PC-3 (cell line): ENCODE measurements around the gene AVP. TPM values are rescaled to one million over a fixed set of nuclear protein-coding genes. Genes with fewer than 3 reads are reported as not detected.

Experiments
- ATAC-seq: fragments of 200-7000 bp; cut with Tn5 transposase; 2 replicates; pipeline ENCODE4 v1.9.1; 2020; ENCODE audit warnings: mild to moderate bottlenecking, moderate library complexity
- BruUV-seq: library from RNA; stranded (reverse); fragments of 400-500 nt; replicated peaks from 2 replicates; lab custom pipeline; 2021; lab: Mats Ljungman, UMichigan
- CTCF ChIA-PET: fragments of 300-600 bp; sonication (Branson Sonifier 250); formaldehyde crosslinking; loops from one replicate; lab custom pipeline; 2022; ENCODE audit warnings: antibody characterized with exemption; lab: Charles Lee
- POLR2A ChIA-PET: fragments of 300-600 bp; sonication (Branson Sonifier 250); formaldehyde crosslinking; loops from one replicate; lab custom pipeline; 2022; ENCODE audit warnings: antibody characterized with exemption; ENCODE audit not compliant: unreplicated experiment; lab: Charles Lee
- DNase-seq: peaks from one replicate; pipeline ENCODE4 v3.0.0-alpha.2; 2015
- H2AFZ ChIP-seq: fragments of 300-600 bp; sonication (generic); 2 replicates; pipeline ENCODE4 v1.6.0; 2016; ENCODE audit warnings: antibody characterized with exemption, low read length
- H3F3A ChIP-seq: fragments of 300-600 bp; sonication (generic); one replicate; pipeline ENCODE4 v1.6.0; 2017; ENCODE audit warnings: antibody characterized with exemption, low read length, control low read depth, mild to moderate bottlenecking; ENCODE audit not compliant: unreplicated experiment
- H3K27ac ChIP-seq: fragments of 300-600 bp; sonication (generic); 2 replicates; pipeline ENCODE4 v1.5.1; 2016; ENCODE audit warnings: mild to moderate bottlenecking, low read length
- H3K27me3 ChIP-seq: fragments of 300-600 bp; sonication (generic); 2 replicates; pipeline ENCODE4 v1.6.1; 2016; ENCODE audit warnings: low read length, mixed read lengths
- H3K36me3 ChIP-seq: fragments of 300-600 bp; sonication (generic); 2 replicates; pipeline ENCODE4 v1.6.1; 2016; ENCODE audit warnings: low read depth, mixed run types, low read length, mixed read lengths
- H3K4me1 ChIP-seq: fragments of 300-600 bp; sonication (generic); 2 replicates; pipeline ENCODE4 v1.5.1; 2016; ENCODE audit warnings: low read length; ENCODE audit not compliant: insufficient read depth
- H3K4me2 ChIP-seq: fragments of 300-600 bp; sonication (generic); 2 replicates; pipeline ENCODE4 v1.6.0; 2016; ENCODE audit warnings: low read length
- H3K4me3 ChIP-seq: fragments of 300-600 bp; sonication (generic); 2 replicates; pipeline ENCODE4 v1.5.1; 2016; ENCODE audit warnings: mild to moderate bottlenecking, low read length, mixed read lengths
- H3K79me2 ChIP-seq: fragments of 300-600 bp; sonication (generic); 2 replicates; pipeline ENCODE4 v1.6.1; 2017; ENCODE audit warnings: low read length, mixed read lengths
- H3K9ac ChIP-seq: fragments of 300-600 bp; sonication (generic); 2 replicates; pipeline ENCODE4 v1.6.0; 2016; ENCODE audit warnings: mild to moderate bottlenecking, low read length
- H3K9me2 ChIP-seq: fragments of 300-600 bp; sonication (generic); replicated peaks from 2 replicates; pipeline ENCODE4 v1.6.1; 2016; ENCODE audit warnings: mixed run types, low read length, mixed read lengths
- H3K9me3 ChIP-seq: fragments of 300-600 bp; sonication (generic); 2 replicates; pipeline ENCODE4 v1.6.1; 2016; ENCODE audit warnings: low read length, mixed read lengths
- H4K20me1 ChIP-seq: fragments of 300-600 bp; sonication (generic); 2 replicates; pipeline ENCODE4 v1.6.1; 2016; ENCODE audit warnings: low read length, mixed read lengths
- EZH2 ChIP-seq: fragments of 300-600 bp; sonication (generic); IDR thresholded peaks from one replicate; pipeline ENCODE4 v1.6.1; 2017; ENCODE audit warnings: antibody characterized with exemption, mild to moderate bottlenecking, low read length; ENCODE audit not compliant: unreplicated experiment
- EZH2phosphoT487 ChIP-seq: fragments of 300-600 bp; sonication (generic); IDR thresholded peaks from 2 replicates; pipeline ENCODE4 v1.6.1; 2018; ENCODE audit warnings: mild to moderate bottlenecking, antibody characterized with exemption, low read length, borderline replicate concordance
- intact Hi-C: fragments of 100-400 bp; cut with micrococcal nuclease; formaldehyde crosslinking; loops from 2 replicates; pipeline ENCODE4 v1.9.0; 2023
- total RNA-seq: library from RNA; depleted of rRNA; stranded (reverse); fragments of >200 nt; gene quantifications from 2 replicates; pipeline ENCODE4 v1.2.3, GENCODE V29; 2014
- TF ChIP-seq, protein P1 (sequence below): fragments of 300-600 bp; sonication (generic); conservative IDR thresholded peaks from 2 replicates; pipeline ENCODE4 v1.5.1; 2017; ENCODE audit warnings: antibody characterized with exemption, low read depth, mild to moderate bottlenecking, low read length

The AVP gene
- total RNA-seq, 1 experiment from 2014 or later, result not detected

- H3K79me2 ChIP-seq, result no peaks in the 10 kb centered on the region
- peaks cover 13% of the 10 kb centered on the region for H3K4me1 ChIP-seq
- TF ChIP-seq, protein P1, sequence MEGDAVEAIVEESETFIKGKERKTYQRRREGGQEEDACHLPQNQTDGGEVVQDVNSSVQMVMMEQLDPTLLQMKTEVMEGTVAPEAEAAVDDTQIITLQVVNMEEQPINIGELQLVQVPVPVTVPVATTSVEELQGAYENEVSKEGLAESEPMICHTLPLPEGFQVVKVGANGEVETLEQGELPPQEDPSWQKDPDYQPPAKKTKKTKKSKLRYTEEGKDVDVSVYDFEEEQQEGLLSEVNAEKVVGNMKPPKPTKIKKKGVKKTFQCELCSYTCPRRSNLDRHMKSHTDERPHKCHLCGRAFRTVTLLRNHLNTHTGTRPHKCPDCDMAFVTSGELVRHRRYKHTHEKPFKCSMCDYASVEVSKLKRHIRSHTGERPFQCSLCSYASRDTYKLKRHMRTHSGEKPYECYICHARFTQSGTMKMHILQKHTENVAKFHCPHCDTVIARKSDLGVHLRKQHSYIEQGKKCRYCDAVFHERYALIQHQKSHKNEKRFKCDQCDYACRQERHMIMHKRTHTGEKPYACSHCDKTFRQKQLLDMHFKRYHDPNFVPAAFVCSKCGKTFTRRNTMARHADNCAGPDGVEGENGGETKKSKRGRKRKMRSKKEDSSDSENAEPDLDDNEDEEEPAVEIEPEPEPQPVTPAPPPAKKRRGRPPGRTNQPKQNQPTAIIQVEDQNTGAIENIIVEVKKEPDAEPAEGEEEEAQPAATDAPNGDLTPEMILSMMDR, result no peak
- TF ChIP-seq EZH2phosphoT487, result no peak
- TF ChIP-seq EZH2, result no peak
- no peak overlapping the region for H3K9ac ChIP-seq
- intact Hi-C loops, result no loop called here
- no peak for ATAC-seq
- POLR2A ChIA-PET, result no interaction called here
- H3K9me2 ChIP-seq, result no peaks in the 10 kb centered on the region
- H3K36me3 ChIP-seq, result peaks cover 12% of the 10 kb centered on the region; the same call in 1 of the 2 replicates
- no peak overlapping the region for H3K4me3 ChIP-seq
- H2AFZ ChIP-seq, result no peak overlapping the region
- CTCF ChIA-PET, result no interaction called here
- no peak overlapping the region for H3K4me2 ChIP-seq
- H3K27ac ChIP-seq, result no peak overlapping the region
- H4K20me1 ChIP-seq, result no peaks in the 10 kb centered on the region
- no peaks in the 10 kb centered on the region for H3K27me3 ChIP-seq
- no peak for DNase-seq
- no peaks in the 10 kb centered on the region for H3K9me3 ChIP-seq
- no peaks in the 10 kb centered on the region for H3F3A ChIP-seq
- no TSS peak for BruUV-seq
Measured at GRCh38 chr20:3040086-3040485, 44.4 kb downstream of the AVP start.

DNA sequence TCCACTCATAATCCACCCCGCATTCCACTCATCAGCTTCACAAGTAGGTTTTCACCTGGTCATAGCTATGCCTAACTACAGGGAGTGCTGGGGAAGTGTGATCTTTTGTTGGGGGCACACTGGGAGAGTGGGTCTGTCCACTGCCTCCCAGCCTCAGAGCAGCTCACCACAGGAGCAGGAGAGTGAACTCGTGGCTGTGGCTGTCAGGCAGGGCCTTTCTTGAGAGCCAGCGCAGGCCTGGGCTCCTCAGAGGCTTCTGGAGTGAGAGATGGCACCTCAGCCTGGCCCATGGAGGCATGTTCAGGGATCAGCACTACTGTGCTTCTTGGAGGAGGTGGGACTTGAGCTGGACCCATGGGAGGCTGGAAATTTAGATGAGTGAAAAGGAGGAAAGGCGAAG lies 45.1 kb downstream of the AVP start:
- H3K27ac ChIP-seq, result no peak overlapping the region
- DNase-seq, result no peak
- no peaks in the 10 kb centered on the region for H3K79me2 ChIP-seq
- peaks cover 10% of the 10 kb centered on the region for H3K4me1 ChIP-seq
- H3K9me2 ChIP-seq, result no peaks in the 10 kb centered on the region
- BruUV-seq, result no TSS peak
- H3K9me3 ChIP-seq, result no peaks in the 10 kb centered on the region
- H3K36me3 ChIP-seq, result peaks cover 12% of the 10 kb centered on the region; the same call in 1 of the 2 replicates
- H3K4me3 ChIP-seq, result no peak overlapping the region
- no peak overlapping the region for H3K4me2 ChIP-seq
- H4K20me1 ChIP-seq, result no peaks in the 10 kb centered on the region
- intact Hi-C loops, result no loop called here
- no peak overlapping the region for H3K9ac ChIP-seq
- CTCF ChIA-PET, result no interaction called here
- no peak for TF ChIP-seq EZH2phosphoT487
- no peak for TF ChIP-seq EZH2
- no peak overlapping the region for H2AFZ ChIP-seq
- no peak for ATAC-seq
- no peaks in the 10 kb centered on the region for H3K27me3 ChIP-seq
- POLR2A ChIA-PET, result no interaction called here
- H3F3A ChIP-seq, result no peaks in the 10 kb centered on the region

- Histone ChIP-seq H3K9me3 (no peaks in the 10 kb centered on the region), H3K9me2 (no peaks in the 10 kb centered on the region), H3K36me3 (peaks cover 12% of the 10 kb centered on the region; the same call in 1 of the 2 replicates), H3K27me3 (no peaks in the 10 kb centered on the region), H2AFZ (no peak overlapping the region), H3F3A (no peaks in the 10 kb centered on the region), H3K4me2 (no peak overlapping the region), H3K27ac (no peak overlapping the region), H3K4me3 (no peak overlapping the region), H3K4me1 (peaks cover 10% of the 10 kb centered on the region), H3K9ac (no peak overlapping the region), H4K20me1 (no peaks in the 10 kb centered on the region), H3K79me2 (no peaks in the 10 kb centered on the region)
- ATAC-seq, result no peak
- no peak for DNase-seq
- ChIA-PET POLR2A (no interaction called here), CTCF (no interaction called here)
- TF ChIP-seq EZH2phosphoT487 (no peak), EZH2 (no peak)
- TF ChIP-seq, protein P1, result no peak
- TSS peak; percentile 25 for BruUV-seq
- intact Hi-C loops, result no loop called here
Measured at GRCh38 chr20:3038454-3038853, 46.1 kb downstream of the AVP start.
